Measurements from ENCODE around the gene LRRC75A.
"Not testable (repeated sequence)": the region's sequence is repeated elsewhere in the genome, so short reads cannot be mapped to it uniquely, and the experiment has no call there.

Gene LRRC75A, protein sequence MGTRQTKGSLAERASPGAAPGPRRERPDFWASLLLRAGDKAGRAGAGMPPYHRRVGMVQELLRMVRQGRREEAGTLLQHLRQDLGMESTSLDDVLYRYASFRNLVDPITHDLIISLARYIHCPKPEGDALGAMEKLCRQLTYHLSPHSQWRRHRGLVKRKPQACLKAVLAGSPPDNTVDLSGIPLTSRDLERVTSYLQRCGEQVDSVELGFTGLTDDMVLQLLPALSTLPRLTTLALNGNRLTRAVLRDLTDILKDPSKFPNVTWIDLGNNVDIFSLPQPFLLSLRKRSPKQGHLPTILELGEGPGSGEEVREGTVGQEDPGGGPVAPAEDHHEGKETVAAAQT

DNA sequence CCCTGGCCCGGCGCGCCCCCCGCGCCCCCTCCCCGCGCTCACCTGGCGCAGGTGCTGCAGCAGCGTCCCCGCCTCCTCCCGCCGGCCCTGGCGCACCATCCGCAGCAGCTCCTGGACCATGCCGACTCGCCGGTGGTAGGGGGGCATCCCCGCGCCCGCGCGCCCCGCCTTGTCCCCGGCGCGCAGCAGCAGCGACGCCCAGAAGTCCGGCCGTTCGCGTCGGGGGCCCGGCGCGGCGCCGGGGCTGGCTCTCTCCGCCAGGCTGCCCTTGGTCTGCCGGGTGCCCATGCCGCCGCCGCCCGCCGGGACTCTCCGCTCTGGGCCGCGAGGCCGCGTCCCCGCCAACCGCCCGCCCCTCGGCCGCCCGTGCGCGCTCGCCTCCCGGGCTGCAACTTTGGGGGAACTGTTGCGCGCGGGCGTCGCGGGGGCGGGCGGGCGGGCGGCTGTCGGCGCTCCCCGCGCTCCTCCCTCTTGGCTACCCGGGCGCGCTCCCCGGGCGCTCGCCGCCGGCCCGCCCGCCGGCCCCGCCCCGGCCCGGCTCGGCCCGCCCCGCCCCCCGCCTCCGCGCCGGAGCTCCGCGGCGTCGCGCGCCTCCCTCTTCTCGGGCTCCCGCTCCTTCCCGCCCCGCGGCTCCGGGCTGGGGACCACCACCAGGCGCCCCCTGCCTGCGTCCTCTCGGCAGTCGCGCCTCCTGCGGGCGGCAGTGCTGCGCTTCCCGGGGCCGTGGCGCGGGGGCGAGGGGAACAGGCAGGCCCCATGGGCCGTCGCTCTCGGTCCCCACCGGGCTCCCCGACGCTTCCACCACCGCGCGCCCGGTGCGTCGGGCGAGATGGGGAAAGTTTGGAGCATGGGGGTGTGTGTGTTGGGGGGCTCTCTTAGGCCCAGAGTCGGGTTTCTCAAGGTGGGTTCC lies at the start of gene LRRC75A:
Gene LRRC75A (minus strand): TSS at position 491 of the 910 bp plus-strand sequence. CDS start 203 bp downstream, at position 288.
- Histone ChIP-seq H3K27me3 (ENCODE audit: insufficient read depth, low read length) (peaks cover 12% of the 10 kb centered on the region), H3K4me3 (ENCODE audit: low read length) (peak within 1 kb of the TSS; percentile 52), H3K9me3 (ENCODE audit: low read length) (no peaks in the 10 kb centered on the region), H2AFZ (ENCODE audit: low read depth, low read length) (peak within 1 kb of the TSS; percentile 17), H3K36me3 (ENCODE audit: insufficient read depth, low read length) (no peaks in the 10 kb centered on the region), H3K4me1 (ENCODE audit: insufficient read depth, low read length) (peaks cover 8% of the 10 kb centered on the region)

DNA sequence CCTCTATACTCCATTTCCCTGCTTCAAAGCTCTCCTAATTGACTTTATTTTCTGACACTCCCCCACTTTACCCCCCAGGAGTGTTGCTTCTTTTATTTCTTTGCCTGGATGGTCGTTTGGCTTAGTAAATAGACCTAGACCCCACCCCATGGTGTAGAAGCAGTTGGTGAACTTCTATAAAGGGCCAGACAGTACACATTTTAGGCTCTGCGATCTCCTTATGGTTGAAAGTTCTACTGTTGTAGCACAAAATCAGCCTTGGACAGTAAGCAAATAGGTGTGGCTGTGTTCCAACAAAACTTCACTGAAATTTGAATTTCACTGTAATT lies 45.1 kb upstream of the LRRC75A start:
- H3K9me3 ChIP-seq (ENCODE audit: low read length), result no peaks in the 10 kb centered on the region
- no peaks in the 10 kb centered on the region for H3K4me1 ChIP-seq (ENCODE audit: insufficient read depth, low read length)
- H3K4me3 ChIP-seq (ENCODE audit: low read length), result no peak overlapping the region
- H3K36me3 ChIP-seq (ENCODE audit: insufficient read depth, low read length), result no peaks in the 10 kb centered on the region
- no peaks in the 10 kb centered on the region for H3K27me3 ChIP-seq (ENCODE audit: insufficient read depth, low read length)
- H2AFZ ChIP-seq (ENCODE audit: low read depth, low read length), result no peak overlapping the region

DNA sequence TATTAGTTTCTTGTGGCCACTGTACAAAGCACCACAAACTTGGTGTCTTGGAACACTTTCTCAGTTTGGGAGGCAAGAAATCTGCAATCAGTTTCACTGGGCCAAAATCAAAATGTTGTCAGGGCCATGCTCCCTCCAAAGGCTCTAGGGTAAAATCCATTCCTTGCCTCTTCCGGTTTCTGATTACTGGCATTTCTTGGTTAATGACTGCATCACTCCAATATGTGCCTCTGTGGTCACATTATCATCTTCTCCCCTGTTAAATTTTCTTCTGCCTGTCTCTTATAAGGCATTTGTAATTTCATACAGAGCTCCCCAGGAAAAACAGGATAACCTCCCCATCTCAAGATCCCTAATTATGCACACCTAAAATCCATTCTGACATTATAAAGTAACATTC lies 42.2 kb upstream of the LRRC75A start:
- H3K4me1 ChIP-seq (ENCODE audit: insufficient read depth, low read length), result no peaks in the 10 kb centered on the region
- H3K9me3 ChIP-seq (ENCODE audit: low read length), result no peaks in the 10 kb centered on the region
- H3K4me3 ChIP-seq (ENCODE audit: low read length), result no peak overlapping the region
- H3K36me3 ChIP-seq (ENCODE audit: insufficient read depth, low read length), result no peaks in the 10 kb centered on the region
- H2AFZ ChIP-seq (ENCODE audit: low read depth, low read length), result no peak overlapping the region
- no peaks in the 10 kb centered on the region for H3K27me3 ChIP-seq (ENCODE audit: insufficient read depth, low read length)

DNA sequence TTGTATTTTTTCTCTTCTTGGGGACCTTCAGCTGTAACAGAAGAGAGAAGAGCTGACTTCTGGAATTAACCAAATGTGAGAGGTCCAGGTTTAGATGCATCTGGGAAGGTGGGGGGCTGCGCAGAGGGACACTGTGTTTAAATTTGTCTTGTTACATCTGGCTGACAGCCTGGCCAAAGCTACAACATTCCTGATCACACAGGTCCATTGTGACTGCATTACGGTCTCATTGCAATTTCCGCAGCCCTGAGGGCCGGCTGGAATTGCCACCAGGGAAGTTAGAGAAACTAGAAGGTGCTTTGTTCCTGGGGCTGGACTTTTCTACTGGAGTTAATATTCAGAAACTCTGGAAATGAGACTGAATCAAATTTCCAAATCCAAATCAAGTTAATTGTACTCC lies 37.9 kb upstream of the LRRC75A start:
- Histone ChIP-seq H3K4me1 (ENCODE audit: insufficient read depth, low read length) (no peaks in the 10 kb centered on the region), H3K9me3 (ENCODE audit: low read length) (no peaks in the 10 kb centered on the region), H2AFZ (ENCODE audit: low read depth, low read length) (no peak overlapping the region), H3K4me3 (ENCODE audit: low read length) (no peak overlapping the region), H3K36me3 (ENCODE audit: insufficient read depth, low read length) (no peaks in the 10 kb centered on the region), H3K27me3 (ENCODE audit: insufficient read depth, low read length) (peaks cover 6% of the 10 kb centered on the region)

DNA sequence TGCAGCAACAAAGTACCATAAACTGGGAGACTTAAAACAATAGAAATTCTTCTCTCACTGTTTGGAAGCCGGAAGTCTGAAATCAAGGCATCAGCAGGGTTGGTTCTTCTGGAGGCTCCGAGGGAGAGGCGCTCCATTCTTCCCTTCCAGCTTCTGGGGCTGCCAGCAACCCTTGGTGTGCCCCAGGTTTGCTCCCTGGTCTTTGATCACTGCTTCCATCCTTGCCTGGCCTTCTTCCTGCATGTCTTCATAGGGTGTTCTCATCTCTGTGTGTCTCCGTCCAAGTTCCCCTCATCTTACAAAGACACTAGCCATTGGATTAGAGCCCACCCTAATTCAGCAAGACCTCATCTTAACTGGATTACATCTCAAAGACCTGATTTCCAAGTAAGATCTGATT lies 35.3 kb upstream of the LRRC75A start:
- Histone ChIP-seq H3K4me3 (ENCODE audit: low read length) (no peak overlapping the region), H2AFZ (ENCODE audit: low read depth, low read length) (no peak overlapping the region), H3K36me3 (ENCODE audit: insufficient read depth, low read length) (no peaks in the 10 kb centered on the region), H3K4me1 (ENCODE audit: insufficient read depth, low read length) (no peaks in the 10 kb centered on the region), H3K9me3 (ENCODE audit: low read length) (no peaks in the 10 kb centered on the region), H3K27me3 (ENCODE audit: insufficient read depth, low read length) (peaks cover 6% of the 10 kb centered on the region)

DNA sequence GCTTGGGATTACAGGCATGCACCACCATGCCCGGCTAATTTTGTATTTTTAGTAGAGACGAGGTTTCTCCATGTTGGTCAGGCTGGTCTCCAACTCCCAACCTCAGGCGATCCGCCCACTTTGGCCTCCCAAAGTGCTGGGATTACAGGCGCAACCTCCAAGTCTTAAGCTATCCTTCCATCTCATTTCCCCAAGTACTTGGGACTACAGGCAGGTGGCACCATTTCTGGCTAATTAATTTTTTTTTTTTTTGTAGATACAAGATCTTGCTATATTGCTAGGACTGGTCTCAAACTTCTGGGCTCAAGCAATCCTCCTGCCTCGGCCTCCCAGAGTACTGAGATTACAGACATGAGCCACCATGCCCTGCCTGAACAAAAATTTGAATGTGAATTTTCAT lies 33.6 kb upstream of the LRRC75A start:
- not testable (repeated sequence) for H2AFZ ChIP-seq (ENCODE audit: low read depth, low read length); H3K36me3 ChIP-seq (ENCODE audit: insufficient read depth, low read length); H3K27me3 ChIP-seq (ENCODE audit: insufficient read depth, low read length); H3K4me3 ChIP-seq (ENCODE audit: low read length); H3K9me3 ChIP-seq (ENCODE audit: low read length); H3K4me1 ChIP-seq (ENCODE audit: insufficient read depth, low read length)

DNA sequence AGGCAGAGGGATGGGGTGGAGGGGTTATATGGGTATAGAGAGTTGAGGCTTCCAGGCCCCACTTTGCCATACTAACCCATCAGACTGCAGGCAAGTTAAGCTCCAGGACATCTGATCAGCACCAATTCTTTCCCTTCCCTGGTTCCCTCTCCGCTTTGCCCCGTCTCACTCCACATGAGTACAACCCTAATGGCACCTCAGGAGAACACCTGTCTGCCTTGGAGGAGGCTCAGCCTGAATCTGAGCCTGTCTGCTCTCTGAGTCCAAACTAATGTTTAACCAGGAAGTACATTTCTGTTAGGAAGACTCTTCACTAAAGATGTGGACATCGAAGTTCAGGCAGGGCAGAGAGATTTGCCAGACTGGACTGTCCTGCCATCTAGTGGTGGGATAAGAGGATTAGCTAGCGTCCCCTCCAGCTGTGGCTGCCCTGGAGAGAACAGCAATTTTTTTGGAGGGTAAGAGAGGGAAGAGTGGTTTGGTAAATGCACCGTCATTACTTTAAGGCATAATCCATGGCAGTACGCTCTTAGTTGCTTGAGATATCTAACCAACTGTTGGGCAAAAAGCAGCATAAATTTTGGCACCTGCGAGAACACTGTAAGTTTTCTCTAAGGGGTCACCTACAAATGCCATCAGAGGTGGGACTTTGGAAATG lies 29.2 kb upstream of the LRRC75A start:
- no peak overlapping the region for H2AFZ ChIP-seq (ENCODE audit: low read depth, low read length)
- H3K9me3 ChIP-seq (ENCODE audit: low read length), result no peaks in the 10 kb centered on the region
- H3K4me1 ChIP-seq (ENCODE audit: insufficient read depth, low read length), result peaks cover 9% of the 10 kb centered on the region
- no peaks in the 10 kb centered on the region for H3K27me3 ChIP-seq (ENCODE audit: insufficient read depth, low read length)
- H3K36me3 ChIP-seq (ENCODE audit: insufficient read depth, low read length), result no peaks in the 10 kb centered on the region
- no peak overlapping the region for H3K4me3 ChIP-seq (ENCODE audit: low read length)

DNA sequence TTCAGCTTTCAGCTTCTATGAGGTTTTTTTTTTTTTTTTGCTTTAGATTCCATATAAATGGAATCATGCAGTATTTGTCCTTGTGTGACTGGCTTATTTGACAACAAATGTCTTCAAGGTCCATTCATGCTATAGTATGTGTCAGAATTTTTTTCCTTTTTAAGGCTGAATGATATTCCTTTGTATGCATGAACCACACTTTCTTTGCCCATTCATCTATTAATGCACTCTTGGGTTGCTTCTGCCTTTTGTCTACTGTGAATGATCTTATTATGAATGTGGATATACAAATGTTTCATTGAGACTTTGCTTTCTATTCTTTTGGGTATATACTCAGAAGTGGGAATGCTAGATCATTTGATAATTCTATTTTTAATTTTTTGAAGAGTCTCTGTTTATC lies 27.0 kb upstream of the LRRC75A start:
- Histone ChIP-seq H3K9me3 (ENCODE audit: low read length) (no peaks in the 10 kb centered on the region), H3K4me3 (ENCODE audit: low read length) (no peak overlapping the region), H3K27me3 (ENCODE audit: insufficient read depth, low read length) (no peaks in the 10 kb centered on the region), H2AFZ (ENCODE audit: low read depth, low read length) (no peak overlapping the region), H3K4me1 (ENCODE audit: insufficient read depth, low read length) (peaks cover 9% of the 10 kb centered on the region), H3K36me3 (ENCODE audit: insufficient read depth, low read length) (no peaks in the 10 kb centered on the region)

DNA sequence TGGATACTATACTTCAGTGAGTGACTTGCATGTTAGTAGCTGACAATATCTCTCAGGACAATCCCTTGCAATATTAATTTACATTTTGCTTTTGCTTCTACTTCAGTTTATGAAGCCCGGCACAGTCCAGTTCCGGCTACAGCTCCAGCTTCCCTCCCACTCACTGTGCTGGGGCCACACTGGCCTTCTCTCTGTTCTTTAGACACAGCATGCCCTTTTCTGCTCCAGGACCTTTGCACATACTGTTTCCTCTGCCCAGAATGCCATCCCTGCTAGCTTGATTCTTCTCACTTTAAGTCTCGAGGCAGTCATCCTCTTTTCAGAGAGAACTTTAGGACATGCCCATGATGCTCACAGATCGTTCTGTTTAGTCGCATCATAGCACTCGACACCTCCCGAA lies 25.5 kb upstream of the LRRC75A start:
- Histone ChIP-seq H3K4me1 (ENCODE audit: insufficient read depth, low read length) (peaks cover 9% of the 10 kb centered on the region), H3K36me3 (ENCODE audit: insufficient read depth, low read length) (no peaks in the 10 kb centered on the region), H3K27me3 (ENCODE audit: insufficient read depth, low read length) (no peaks in the 10 kb centered on the region), H3K9me3 (ENCODE audit: low read length) (no peaks in the 10 kb centered on the region), H2AFZ (ENCODE audit: low read depth, low read length) (no peak overlapping the region), H3K4me3 (ENCODE audit: low read length) (no peak overlapping the region)

DNA sequence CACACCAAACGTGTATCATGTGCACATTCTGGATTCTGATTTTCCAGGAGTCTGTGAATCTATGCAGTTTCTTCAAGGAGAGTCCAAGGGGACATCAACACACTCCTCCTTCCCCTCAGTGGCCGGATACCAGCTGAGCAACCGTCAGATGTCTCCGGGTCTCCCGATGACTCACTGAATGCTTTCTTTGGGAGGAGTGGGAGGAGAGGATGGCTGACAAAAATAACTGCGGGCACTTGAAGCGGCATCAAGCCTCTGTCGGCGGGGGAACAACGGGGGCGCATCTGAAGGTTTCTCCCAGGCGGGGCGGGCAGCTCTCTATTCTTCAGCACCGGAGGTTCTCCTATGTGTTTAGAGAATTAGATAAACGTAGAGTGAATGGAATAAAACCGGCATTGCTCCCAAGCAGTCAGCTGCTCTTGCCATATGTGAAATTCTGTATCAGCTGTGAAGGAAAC lies 24.6 kb upstream of the LRRC75A start:
- Histone ChIP-seq H3K4me3 (ENCODE audit: low read length) (peak overlapping the region; percentile 29), H3K27me3 (ENCODE audit: insufficient read depth, low read length) (no peaks in the 10 kb centered on the region), H2AFZ (ENCODE audit: low read depth, low read length) (peak overlapping the region; percentile 93), H3K36me3 (ENCODE audit: insufficient read depth, low read length) (no peaks in the 10 kb centered on the region), H3K9me3 (ENCODE audit: low read length) (no peaks in the 10 kb centered on the region), H3K4me1 (ENCODE audit: insufficient read depth, low read length) (peaks cover 12% of the 10 kb centered on the region)

DNA sequence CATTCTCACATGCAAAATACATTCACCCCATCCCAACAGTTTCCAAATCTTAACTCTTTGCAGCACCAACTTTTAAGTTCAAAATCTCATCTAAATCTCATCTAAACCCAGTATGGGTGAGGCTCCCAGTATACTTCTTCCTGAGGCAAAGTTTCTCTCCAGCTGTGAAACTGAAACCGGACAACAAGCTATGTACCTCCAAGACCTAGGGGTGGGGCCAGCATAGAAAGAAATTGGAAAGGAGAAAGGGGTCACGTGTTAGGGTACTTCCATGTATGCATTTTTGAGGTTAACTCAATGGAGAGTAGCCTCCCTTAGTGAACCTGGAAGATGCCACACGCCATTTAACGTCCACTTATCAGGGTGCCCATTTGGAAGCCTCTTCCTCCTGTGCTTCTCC lies 23.9 kb upstream of the LRRC75A start:
- Histone ChIP-seq H3K9me3 (ENCODE audit: low read length) (no peaks in the 10 kb centered on the region), H3K36me3 (ENCODE audit: insufficient read depth, low read length) (no peaks in the 10 kb centered on the region), H3K4me1 (ENCODE audit: insufficient read depth, low read length) (peaks cover 12% of the 10 kb centered on the region), H3K4me3 (ENCODE audit: low read length) (no peak overlapping the region), H2AFZ (ENCODE audit: low read depth, low read length) (no peak overlapping the region), H3K27me3 (ENCODE audit: insufficient read depth, low read length) (no peaks in the 10 kb centered on the region)

DNA sequence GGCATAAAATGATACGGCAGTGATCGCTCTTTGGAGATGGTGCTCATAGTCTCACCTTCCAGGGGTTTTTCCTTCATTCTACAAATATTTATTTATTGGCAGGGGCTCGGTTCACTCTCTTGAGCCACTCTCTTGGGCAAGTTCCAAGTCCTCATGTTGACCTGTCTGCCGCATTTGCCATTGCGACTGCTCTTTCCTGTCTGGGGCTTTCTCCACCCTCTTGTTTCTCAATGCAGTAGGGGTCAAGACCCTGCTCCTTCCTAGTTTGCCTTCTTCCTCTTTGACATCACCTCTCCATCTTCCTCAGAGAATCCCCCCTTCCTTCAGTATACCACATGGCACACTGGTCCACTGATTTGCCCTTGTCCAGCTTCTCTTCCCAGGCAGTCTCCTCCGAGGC lies 21.9 kb upstream of the LRRC75A start:
- H3K36me3 ChIP-seq (ENCODE audit: insufficient read depth, low read length), result no peaks in the 10 kb centered on the region
- peaks cover 12% of the 10 kb centered on the region for H3K4me1 ChIP-seq (ENCODE audit: insufficient read depth, low read length)
- H3K27me3 ChIP-seq (ENCODE audit: insufficient read depth, low read length), result no peaks in the 10 kb centered on the region
- no peaks in the 10 kb centered on the region for H3K9me3 ChIP-seq (ENCODE audit: low read length)
- H3K4me3 ChIP-seq (ENCODE audit: low read length), result no peak overlapping the region
- H2AFZ ChIP-seq (ENCODE audit: low read depth, low read length), result no peak overlapping the region

DNA sequence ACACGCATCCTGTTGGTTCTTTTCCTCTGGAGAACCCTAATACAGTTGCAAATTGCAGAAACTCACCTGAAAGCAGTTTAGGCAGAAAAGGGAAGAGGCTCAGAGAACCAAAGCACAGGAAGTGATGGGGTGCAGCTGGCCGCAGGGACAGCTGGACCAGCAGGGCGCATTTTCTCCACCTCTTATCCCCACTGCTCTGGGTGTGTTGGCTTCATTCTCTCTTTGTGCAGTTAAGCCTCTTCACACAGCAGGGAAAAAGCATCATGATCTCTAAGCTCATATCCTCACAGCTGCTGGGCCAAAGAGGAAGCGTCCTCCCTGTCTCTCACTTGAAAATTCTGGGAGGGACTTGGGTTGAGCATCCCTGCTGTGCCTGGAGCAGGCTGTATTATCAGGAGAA lies 20.0 kb upstream of the LRRC75A start:
- Histone ChIP-seq H3K36me3 (ENCODE audit: insufficient read depth, low read length) (no peaks in the 10 kb centered on the region), H2AFZ (ENCODE audit: low read depth, low read length) (no peak overlapping the region), H3K9me3 (ENCODE audit: low read length) (no peaks in the 10 kb centered on the region), H3K27me3 (ENCODE audit: insufficient read depth, low read length) (no peaks in the 10 kb centered on the region), H3K4me3 (ENCODE audit: low read length) (no peak overlapping the region), H3K4me1 (ENCODE audit: insufficient read depth, low read length) (peaks cover 10% of the 10 kb centered on the region)

All from neuron (in vitro differentiated cells).